AG09319 (cell line): ENCODE measurements around the gene PHKG2.

Source experiments
- DNase-seq: peaks from one replicate; pipeline ENCODE4 v3.0.0-alpha.2; 2010; ENCODE audit warnings: low read depth; ENCODE audit errors: extremely low read depth
- CTCF ChIP-seq: IDR thresholded peaks from 2 replicates; pipeline ENCODE4 v1.5.1; 2011; ENCODE audit warnings: low read depth, mild to moderate bottlenecking, inconsistent platforms, low read length, moderate library complexity

Gene PHKG2

DNA sequence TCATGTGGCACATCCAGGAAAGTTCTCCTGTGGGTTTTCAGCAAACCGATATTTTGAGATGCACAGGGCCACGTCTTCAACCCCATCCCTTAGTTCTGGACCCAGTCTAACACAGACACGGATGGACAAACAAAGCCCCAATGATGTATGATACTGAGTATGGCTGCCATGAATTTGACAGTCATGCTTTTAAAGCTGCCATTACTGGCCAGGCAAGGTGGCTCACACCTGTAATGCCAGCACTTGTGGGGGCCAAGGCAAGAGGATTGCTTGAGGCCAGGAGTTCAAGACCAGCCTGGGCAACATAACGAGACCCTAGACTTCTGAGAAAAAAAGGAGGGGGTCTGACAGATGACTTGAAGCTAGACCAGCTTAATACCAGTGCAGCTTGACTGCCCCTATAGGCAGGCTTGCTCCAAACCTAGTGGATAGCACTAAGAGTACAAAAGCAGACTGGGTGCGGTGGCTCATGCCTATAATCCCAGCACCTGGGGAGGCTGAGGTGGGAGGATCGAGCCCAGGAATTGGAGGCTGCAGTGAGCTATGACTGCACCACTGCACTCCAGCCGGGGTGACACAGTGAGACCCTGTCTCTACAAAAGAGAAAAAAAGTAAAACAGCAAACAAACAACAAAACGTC lies 49.6 kb downstream of the PHKG2 start:
- DNase-seq: no peak
- TF ChIP-seq CTCF: no peak
